H54 (cell line): ENCODE results near the gene ORC5.

Experiments
- DNase-seq: peaks from one replicate; pipeline ENCODE4 v3.0.0; 2011; ENCODE audit warnings: low spot score, mixed read lengths; ENCODE audit not compliant: insufficient read length
- FAIRE-seq: peaks from 3 replicates; lab custom pipeline; 2011; peaks lifted over from hg19 to GRCh38; lab: Jason Lieb, UNC
- POLR2A ChIP-seq: IDR thresholded peaks from 2 replicates; pipeline ENCODE4 v1.6.1; 2011; ENCODE audit warnings: low read depth, mild to moderate bottlenecking, low read length

ORC5 gene

DNA sequence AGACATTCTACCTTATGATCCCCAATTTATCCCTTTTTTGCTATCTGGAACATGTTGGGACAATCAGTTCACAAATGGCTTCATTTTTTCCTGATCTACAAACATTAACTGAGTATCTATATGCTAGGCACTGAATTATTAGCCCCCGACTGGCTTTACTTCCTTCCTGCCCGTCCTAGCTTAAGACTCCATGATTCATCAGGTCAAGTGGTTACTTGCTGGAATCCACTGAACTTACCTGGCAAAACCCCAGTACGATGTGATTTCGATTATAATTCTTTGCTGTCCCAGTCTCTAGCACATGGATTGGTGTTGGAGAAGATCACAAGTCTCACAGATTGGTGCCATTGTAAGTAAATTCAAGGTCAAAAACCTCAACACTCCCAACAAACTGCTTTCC is 77.1 kb downstream of the ORC5 start:
- TF ChIP-seq POLR2A, result no peak
- DNase-seq (no peak), FAIRE-seq (no peak)

DNA sequence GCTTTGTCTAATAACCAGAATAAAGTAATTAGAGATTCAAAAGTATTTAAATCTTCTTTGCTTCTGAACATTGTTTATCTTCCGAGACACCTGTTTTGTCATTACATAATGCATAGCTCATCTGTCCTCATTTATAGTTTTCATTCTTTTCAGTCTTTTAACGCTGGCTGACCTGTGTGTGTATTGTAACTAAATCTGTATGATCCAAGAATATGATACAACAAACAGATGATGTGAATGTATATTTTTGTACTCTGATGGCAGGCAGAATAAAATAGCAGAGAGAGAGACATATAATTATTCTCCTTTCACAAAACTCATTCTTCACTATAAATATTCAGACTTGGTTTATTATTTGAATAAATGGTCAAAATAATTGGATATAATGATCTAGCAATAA is 80.6 kb downstream of the ORC5 start:
- FAIRE-seq (no peak), DNase-seq (no peak)
- TF ChIP-seq POLR2A, result no peak

DNA sequence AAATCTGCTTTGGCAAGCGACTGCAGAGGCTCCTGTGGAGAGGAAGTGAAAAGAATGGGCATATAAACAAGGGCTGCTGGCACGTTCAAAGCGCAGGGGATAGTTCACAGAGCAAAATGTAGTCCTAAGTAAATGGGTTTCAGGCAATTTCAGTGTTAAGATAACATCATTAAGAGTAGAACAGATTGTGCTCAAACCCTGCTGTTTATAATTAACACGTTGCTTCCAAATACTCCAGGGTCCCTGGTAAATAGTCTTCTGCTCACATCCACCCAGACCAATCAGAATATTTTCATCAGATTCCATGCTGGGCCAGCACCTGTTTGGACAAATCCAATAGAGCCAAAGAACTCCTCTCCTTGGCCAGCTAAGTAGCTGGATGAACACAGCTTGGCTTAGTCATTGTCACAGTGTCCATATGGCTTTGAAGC is 81.4 kb downstream of the ORC5 start:
- DNase-seq, result no peak
- FAIRE-seq, result no peak
- no peak for TF ChIP-seq POLR2A

DNA sequence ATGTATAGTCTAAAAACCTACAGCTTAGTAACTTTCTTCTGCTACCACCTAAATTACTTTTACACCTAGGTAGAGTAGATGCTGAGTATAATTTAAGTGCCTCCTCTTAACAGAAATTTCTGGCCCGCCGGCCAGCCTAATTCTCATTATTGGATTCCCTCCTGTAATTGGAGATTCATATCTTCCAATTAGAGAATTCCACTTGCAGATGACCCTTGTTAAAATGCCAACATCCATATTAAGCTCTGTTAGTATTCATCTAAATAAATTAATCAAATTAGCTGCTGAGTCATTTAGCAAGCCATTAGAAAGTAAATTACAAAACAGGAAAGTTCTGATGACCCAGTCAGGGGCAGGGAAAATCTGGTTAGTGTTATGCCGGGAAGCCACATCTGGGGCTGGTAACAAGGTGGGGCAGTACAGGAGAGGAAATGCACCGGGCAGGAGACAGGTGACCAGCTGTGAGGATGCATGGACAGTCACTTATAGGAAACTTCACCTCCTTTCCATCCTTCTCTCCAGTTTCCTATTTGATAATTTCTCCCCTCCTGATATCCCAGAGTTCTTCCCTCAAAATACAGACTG is 82.8 kb downstream of the ORC5 start:
- FAIRE-seq (no peak), DNase-seq (no peak)
- no peak for TF ChIP-seq POLR2A

DNA sequence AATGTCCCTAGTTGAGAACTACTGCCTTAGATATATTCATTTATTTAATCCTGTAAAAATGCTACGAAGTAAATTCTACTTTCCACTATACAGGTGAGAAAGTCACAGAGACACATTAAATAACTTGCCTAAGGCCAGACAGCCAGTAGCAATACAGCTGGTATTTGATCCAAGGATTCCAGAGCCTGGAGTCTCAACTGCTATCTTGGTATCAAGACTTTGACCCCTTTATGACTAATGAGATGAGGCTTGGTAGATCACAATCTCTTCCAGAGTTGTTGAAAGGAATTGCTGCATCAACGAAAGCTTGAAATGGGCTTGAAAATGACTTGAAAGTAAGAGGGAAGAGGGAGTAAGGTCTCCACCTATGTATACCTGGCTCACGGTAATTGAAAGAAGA is 83.3 kb downstream of the ORC5 start:
- no peak for TF ChIP-seq POLR2A
- FAIRE-seq (no peak), DNase-seq (no peak)

DNA sequence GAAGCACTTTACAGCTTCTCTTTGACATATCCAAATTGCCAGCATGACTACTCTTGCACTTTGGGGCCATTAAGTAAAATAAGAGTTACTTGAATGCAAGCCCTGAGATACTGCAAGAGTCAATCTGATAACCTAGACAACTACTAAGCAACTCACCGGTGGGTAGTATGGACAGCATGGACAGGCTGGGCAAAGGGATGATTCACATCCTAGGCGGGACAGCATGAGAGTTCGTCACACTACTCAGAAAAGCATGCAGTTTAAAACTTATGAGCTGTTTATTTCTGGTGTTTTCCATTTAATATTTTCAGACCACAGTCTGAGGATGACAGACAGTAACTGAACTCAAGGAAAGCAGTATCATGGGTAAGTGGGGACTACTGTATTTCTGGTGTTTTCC is 84.0 kb downstream of the ORC5 start:
- TF ChIP-seq POLR2A, result no peak
- DNase-seq, result peak; percentile 9
- FAIRE-seq, result peak; percentile 93

DNA sequence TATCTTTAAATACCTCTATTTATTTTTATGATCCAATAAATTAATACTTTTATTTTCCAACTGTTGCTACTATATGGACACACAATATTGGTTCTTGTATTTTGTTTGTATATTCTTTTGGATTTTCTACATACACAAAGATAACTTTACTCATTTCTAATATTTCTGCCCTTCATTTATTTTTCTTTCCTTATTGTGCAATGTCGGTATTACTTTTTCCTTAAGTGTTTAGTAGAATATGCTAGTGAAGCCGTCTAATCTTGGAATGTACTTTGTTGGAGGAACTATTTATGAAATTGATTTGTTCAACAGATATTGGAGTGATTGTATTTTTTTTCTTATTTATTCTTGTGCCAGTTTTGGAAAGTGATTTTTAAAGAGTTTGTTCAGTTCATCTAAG is 94.0 kb downstream of the ORC5 start:
- TF ChIP-seq POLR2A, result no peak
- DNase-seq (no peak), FAIRE-seq (no peak)

DNA sequence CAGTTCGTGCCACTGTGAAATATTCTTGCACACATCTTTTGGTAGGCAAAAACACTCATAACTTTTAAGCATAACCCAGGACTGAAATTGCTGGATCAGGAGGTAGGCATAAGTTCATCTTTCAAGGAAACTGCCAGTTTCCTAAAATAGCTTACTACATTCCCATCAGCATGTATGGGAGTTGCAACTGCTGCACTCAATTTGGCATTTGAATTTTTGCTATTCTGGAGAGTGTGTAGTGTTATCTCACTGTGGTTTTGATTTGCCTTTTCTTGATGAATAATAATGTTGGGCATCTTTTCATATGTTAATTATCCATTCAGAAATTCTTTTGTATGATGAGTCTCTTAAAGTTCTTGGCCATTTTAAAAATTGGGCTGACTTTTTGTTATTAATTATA is 95.2 kb downstream of the ORC5 start:
- FAIRE-seq (no peak), DNase-seq (no peak)
- TF ChIP-seq POLR2A, result no peak

DNA sequence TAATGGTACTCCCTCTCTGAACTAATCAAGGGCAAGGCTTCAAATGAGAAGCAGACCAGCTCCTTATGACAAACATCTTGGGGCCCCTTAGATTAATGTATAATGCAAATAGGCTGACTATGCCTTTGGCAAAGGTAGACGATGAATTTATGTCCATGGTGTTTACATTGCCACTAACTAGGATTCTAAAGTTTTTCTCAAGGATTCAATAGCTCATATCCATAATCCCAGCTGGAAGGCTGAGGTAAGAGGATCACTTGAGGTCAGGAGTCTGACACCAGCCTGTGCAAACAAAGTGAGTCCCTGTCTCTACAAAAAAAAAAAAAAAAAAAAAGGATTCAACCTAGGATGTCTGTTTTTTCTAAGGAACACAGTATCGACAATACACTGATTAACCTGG is 96.5 kb downstream of the ORC5 start:
- DNase-seq (no peak), FAIRE-seq (no peak)
- no peak for TF ChIP-seq POLR2A

DNA sequence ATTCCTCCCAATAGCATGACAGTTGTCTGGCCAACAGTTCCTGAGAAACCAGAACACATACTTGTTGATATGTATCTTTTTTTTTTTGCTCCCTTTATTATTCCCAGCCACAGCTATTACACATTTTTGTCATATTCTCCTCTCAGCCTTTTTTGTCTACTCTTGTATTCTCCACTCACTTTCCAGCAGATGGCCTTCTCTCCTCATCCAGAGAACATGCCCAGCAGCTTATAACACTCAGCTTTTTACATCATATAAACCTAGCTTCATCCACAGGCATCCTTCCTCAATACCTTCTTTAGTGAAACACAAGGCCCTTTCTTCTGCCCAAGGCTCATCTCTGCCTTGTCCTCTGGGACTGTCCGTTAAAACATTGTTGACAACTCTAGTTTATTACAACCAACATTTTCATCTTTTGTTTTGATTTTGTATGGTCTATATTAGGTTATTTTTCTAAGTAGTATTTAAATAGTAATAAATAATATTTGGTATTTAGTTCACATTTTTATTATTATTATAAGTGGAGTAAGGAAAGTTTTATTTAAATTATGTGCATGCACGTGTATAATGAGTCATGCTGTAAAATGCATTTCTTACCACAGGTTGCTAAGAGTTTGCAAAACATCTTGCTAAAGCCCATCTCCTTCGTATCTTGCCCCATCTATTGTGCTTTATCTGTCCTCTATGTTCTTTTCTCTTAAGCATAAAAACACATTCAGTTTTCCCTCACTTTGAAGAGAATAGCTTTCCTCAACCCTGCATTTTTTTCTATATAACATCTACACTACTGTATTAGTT is 101.5 kb downstream of the ORC5 start:
- DNase-seq (no peak), FAIRE-seq (no peak)
- no peak for TF ChIP-seq POLR2A

DNA sequence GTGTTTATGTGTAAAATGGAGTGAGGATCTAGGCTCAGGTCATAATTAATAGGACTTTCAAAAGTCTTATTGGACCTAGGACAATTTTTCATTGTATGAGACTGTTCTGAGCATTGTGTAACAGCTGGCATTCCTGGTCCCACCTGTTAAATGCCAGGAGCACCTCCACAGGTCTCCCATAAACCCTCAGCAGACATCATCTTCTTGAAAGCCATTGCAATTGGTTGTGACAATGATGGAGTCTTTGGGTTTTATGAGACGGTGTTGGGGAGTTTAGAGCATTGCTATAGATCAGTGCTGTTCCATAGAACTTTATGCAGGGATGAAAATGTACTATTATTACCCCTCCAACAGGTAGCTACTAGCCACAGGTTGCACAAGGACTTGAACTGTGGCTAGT is 108.9 kb downstream of the ORC5 start:
- DNase-seq (no peak), FAIRE-seq (no peak)
- no peak for TF ChIP-seq POLR2A

DNA sequence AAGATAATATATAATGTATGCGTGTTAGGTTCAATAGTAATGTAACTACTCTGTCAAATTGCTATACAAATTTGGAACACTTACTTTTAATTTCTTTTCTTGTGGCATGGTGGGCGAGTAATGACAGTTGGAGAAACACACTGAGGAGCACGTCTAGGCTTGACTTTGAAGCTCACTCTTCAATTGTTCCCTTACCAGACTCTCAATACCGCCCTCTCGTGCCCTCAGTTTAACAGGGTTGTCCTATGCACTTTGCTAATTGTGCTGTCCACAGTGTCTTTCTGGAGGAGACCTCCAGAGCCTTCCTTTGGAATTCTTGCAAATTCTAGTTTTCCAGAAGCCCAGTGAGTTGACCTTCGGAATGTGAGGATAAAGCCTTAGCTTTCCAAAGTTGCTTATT is 111.1 kb downstream of the ORC5 start:
- FAIRE-seq, result no peak

DNA sequence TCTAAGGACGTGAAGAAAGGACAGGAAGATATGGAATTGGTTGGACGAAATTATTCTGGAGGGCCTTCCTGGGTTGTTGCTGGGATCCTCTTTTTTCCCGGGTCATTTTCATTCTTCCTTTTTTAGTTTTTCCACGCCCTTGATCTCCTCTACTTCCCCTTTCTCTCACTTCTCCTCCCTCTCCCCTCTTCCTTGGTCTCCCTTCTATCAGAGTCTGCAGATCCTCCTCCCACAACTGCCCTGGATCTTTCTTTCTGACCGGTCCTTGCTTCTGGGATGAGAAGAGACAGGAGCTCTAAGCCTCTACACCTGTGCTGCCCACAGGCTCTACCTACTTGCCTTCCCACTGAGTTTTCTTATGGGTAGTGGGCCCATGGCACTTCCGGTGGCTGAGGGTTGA is 114.7 kb downstream of the ORC5 start:
- FAIRE-seq, result no peak
- no peak for TF ChIP-seq POLR2A
- no peak for DNase-seq

More for the DNA sequence above, 111.1 kb downstream of the ORC5 start:
- no peak for DNase-seq
- no peak for TF ChIP-seq POLR2A

DNA sequence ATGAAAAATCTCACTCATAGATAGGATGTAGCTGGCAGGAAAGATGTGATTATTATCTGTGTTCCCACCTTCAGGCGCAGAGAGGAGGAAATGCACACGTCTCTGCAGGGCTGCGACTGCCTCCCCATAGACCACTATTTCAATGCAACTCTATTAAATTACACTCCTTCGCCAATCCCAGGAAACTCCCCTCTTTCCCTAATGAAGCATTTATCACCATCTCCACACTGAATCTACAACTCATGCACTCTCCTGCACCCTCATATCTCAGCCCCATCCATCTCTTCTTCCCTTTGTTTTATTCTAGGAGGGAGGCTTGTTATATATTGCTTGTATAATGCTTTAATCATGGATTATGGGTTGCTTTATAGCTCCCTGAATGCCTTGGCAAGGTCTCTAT is 116.6 kb downstream of the ORC5 start:
- TF ChIP-seq POLR2A, result no peak
- no peak for FAIRE-seq

DNA sequence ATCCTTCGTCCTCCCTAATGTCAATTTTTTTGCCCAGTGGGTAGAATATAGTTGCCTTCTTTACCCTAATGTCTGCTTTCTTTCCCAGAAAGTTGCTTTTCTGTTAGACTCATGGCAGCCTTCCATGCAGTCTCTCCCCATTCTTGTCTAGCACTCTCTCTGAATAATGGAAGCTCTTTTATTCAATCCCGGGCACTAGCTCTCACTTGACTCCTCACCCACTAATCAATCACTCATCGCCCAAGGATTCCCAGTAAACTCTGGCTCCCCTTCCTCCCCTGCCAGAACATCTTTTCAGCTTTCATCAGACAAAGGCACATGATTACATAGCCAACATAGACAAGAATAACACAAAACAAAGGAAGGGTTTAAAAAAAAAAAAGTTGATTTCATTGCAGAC is 118.2 kb downstream of the ORC5 start:
- TF ChIP-seq POLR2A, result no peak
- no peak for FAIRE-seq
- no peak for DNase-seq

More for the DNA sequence above, 116.6 kb downstream of the ORC5 start:
- no peak for DNase-seq

DNA sequence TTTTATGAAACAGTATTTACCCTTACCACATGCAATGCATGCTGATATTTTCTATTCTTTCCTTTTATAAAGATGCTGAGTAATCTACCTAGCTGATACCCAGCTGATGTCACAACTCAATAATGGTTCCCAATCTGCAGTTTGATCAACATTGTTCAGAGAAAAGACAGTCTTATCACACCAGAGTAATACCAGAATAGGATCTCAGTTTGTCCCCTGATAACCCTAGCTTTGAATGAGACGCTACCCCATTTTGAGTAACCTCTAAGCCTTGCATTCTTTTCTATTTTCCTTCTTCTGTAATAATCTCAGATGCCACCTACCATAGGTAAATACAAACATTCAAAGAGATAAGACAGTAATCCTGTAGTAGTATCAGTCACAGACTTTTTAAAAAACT is 118.8 kb downstream of the ORC5 start:
- DNase-seq, result no peak
- no peak for FAIRE-seq
- TF ChIP-seq POLR2A, result no peak
